HG02885 (cell line): ENCODE data around the gene FHAD1.
A peak's percentile ranks its signal among the peaks of the same experiment; 100 is the strongest.

Source experiments
- ATAC-seq: cut with Tn5 transposase; IDR thresholded peaks from one replicate; pipeline ENCODE4 v1.9.1; 2021; ENCODE audit warnings: mild to moderate bottlenecking; ENCODE audit not compliant: unreplicated experiment, poor library complexity

The FHAD1 gene

DNA sequence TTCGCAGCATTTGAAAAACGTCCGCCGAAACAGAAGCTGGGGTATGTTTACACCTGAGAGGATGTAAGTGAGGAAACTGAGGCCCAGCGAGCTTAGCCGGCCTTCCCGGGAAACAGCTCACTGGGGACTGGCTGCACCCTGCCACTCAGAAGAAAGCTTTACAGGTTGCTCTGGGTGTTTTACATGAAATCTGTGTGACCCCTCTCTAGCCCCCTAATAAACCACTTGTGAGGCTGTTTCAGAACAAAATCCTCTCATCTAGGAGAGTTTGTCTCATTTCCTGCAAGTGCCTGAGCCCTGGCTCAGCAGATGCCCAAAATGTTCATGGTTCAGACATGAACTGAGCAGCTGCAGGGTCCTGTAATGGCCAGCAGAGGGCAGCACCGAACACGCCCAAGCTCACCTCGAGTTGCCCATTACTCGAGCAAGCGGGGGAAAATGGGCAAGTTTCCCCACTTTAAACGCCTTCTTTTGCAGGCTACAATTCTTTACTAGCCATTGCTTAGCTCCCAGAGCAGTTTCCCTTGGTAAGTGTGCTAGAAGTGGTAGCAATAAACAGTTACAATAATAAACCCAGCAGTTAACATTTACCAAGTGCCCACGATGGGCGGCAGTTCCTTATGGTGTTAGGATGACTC lies 76.4 kb downstream of the FHAD1 start:
- peak; percentile 43 for ATAC-seq

DNA sequence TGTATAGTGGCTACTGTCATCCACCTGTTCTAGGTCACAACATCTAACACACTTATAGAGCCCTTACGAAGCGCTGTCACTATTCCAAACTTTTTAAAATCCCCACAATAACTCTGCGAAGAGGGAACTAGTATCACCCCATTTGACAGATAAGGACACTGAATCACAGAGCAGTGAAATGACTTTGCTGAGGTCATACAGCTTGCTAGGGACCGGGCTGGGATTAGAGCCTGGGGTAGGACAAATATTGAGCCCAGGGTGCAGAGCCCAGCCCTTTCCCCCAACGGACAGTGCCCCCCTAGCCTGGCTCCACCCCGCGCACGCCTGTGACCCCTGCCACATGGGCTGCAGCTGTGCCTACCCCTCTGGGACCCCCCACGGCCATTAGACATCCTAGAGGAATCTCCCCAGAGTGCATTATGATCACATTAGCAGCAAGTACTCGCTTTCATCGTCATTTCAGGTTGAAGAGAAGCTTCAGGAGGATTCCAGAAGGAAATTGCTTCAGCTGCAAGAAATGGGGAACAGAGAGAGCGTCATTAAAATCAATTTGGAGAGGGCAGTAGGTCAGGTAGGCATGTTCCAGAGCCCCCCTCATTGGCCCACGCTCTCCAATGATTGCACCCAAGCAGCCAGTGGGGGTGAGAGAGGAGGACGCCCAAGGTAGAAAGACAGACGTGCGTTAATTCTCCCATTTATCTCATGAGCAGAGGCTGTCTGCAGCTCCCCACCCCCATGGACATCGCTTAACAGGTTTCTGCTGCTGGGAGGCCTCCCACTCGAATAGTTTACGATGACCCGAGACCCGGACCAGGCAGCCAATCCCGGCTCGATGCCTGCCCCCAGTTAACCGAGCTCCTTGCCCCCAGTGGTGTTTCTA lies 77.2 kb downstream of the FHAD1 start:
- no peak for ATAC-seq

GRCh38 chr1:15324869-15325335 lies 77.9 kb downstream of the FHAD1 start:
- no peak for ATAC-seq

GRCh38 chr1:15325375-15326085 lies 78.5 kb downstream of the FHAD1 start:
- no peak for ATAC-seq

DNA sequence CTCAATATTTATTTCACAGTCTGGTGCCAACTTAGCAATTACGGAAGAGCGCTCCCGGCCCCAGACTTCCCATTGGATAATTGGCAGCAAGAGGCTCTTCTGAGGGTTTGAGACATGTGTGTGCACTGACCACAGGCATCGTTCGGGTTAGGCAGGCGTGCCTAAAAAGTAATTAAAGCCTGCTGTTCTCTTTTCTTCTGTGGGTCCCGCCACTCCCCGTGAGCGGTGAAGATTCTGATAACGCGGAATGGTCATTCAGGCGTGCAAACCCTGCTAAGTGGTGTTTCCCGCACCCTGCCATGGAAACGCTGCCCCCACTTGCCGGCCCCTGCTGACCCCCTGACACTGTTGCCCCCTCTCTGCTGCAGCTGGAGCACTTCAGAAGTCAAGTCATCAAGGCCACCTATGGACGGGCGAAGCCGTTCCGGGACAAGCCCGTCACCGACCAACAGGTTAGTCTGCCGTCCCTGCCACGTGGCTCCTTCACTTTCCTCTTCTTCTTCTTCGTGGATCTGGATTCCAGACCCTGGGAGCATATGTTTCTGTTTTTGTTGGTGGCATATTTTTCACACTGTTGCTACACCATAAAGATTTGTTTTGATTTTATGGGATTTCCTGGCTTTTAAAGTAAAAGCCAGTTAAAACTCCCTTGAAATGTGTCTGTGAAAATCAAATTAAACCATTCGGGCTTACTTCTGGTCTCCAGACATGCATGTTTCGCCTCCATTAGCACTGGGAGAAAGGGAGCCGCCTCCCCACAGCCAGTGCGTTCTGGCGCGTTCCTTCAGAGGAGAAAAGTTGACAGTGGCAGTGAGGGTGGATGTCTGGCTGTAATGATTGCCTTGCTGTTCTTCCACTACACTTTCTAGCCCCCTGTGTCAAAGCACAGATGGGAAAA lies 79.9 kb downstream of the FHAD1 start:
- no peak for ATAC-seq

- no peak for ATAC-seq
Measured at GRCh38 chr1:15328351-15329103, 81.5 kb downstream of the FHAD1 start.

- no peak for ATAC-seq
Measured at GRCh38 chr1:15329104-15329820, 82.2 kb downstream of the FHAD1 start.

DNA sequence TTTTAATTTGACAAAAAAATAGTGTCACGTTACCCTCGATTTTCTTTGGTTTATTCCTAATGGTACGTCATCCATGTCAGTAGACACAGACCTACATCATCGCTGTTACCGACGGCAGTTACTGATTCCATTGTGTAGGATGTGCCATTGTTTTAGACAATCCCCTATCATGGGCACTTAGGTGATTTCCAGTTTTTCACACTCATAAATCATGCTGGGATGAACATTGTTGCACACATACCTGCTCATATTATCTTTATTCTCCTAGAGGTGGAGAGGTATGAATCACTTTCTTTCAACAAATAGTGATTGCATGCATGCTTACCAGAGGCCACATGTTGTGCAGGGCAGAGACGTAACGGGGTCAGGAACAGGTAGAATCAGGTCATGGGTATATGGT lies 83.0 kb downstream of the FHAD1 start:
- no peak for ATAC-seq

DNA sequence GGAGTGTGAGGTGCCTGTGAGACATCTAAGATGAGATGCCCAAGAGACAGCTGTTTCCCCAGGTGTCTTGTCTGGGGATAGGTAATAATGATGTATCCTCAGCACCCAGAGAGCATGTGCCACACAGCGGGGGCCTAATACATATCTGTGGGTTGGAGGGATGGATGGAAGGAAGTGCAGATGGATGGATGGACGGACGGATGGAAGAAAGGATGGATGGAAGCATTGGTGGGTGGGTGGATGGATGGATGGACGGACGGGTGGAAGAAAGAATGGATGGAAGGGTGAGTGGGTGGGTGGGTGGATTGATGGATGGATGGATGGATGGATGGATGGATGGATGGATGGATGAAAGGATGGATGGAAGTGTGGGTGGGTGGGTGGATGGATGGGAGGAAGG lies 84.2 kb downstream of the FHAD1 start:
- ATAC-seq: no peak

GRCh38 chr1:15331734-15332133 lies 84.7 kb downstream of the FHAD1 start:
- no peak for ATAC-seq

DNA sequence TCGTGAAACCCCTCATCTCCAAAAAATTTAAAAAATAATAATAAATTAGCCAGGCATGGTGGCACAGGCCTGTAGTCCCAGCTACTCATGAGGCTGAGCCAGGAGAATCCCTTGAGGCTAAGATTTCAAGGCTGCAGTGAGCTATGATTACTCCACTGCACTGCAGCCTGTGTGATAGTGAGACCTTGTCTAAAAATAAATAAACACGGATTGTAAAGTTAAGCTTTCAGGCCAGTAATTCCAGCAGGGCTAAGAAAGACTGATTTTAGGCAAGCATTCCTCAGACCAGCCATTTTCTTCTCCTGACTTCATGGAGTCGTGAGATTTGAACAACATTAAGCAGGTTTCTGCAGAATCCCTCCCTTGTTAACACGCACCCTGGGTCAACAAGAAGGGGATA lies 85.5 kb downstream of the FHAD1 start:
- ATAC-seq: no peak

- no peak for ATAC-seq
Measured at GRCh38 chr1:15332952-15333715, 86.1 kb downstream of the FHAD1 start.

GRCh38 chr1:15334995-15335394 lies 88.0 kb downstream of the FHAD1 start:
- ATAC-seq: no peak

- ATAC-seq: no peak
Measured at GRCh38 chr1:15336866-15337265, 89.8 kb downstream of the FHAD1 start.

- ATAC-seq: no peak
Measured at GRCh38 chr1:15337656-15338402, 90.8 kb downstream of the FHAD1 start.

GRCh38 chr1:15339570-15339969 lies 92.5 kb downstream of the FHAD1 start:
- ATAC-seq: no peak

DNA sequence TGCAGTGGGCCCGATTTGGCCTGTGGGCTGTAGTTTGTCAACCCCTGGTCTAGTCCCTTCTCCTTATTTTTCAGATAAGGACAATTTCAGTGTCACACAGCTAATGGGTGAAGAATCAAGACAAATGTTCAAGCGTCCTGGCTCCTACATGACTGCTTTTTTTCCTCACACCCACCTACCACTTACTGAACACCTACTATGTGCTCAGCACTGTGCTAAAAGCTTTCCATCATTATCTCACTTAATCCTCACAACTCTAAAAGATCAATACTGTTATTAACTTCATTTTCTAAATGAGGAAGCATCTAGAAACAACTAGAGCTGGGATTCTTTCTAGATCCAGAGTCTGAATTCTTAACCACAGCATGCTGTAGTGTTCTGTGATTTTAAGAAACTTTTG lies 94.2 kb downstream of the FHAD1 start:
- ATAC-seq: no peak
